Esophagus muscularis mucosa (tissue), 4 donors: ENCODE results near the gene NUBPL. TPM values are rescaled to one million over a fixed set of nuclear protein-coding genes. Genes with fewer than 3 reads are reported as not detected.

Experiments
- DNase-seq: peaks from one replicate; pipeline ENCODE4 v3.0.0-alpha.2; 2017; ENCODE audit errors: extremely low spot score
- H3K27ac ChIP-seq, 4 donors: fragments of 200-600 bp; sonication (generic); replicated peaks in 1 of 4; 1 replicate in 3 of 4; 2 replicates in 1 of 4; pipeline ENCODE4 v1.5.1; 2016 to 2019; ENCODE audit warnings: mild to moderate bottlenecking in 1 of 4
- H3K27me3 ChIP-seq, 4 donors: fragments of 200-600 bp; sonication (generic); one replicate each; pipeline versions ENCODE4 v1.5.1 to v1.6.0; 2016 to 2019
- H3K36me3 ChIP-seq, 4 donors: fragments of 200-600 bp; sonication (generic); one replicate each; pipeline ENCODE4 v1.5.1; 2016 to 2019
- H3K4me1 ChIP-seq, 4 donors: fragments of 200-600 bp; sonication (generic); one replicate each; pipeline ENCODE4 v1.5.1; 2016 to 2019
- H3K4me3 ChIP-seq, 4 donors: fragments of 200-600 bp; sonication (generic); 1 replicate in 2 of 4; 2 replicates in 2 of 4; pipeline ENCODE4 v1.5.1; 2016 to 2019; ENCODE audit warnings: mild to moderate bottlenecking in 4 of 4, moderate library complexity in 1 of 4
- H3K9me3 ChIP-seq, 4 donors: fragments of 200-600 bp; sonication (generic); 1 replicate in 3 of 4; 2 replicates in 1 of 4; pipeline ENCODE4 v1.5.1; 2016 to 2019
- EP300 ChIP-seq: sonication (generic); formaldehyde crosslinking; IDR thresholded peaks from one replicate; pipeline ENCODE4 v1.6.1; 2017; ENCODE audit warnings: antibody characterized with exemption
- POLR2A ChIP-seq: fragments of 450-650 bp; IDR thresholded peaks from one replicate; pipeline ENCODE4 v1.6.1; 2017; ENCODE audit warnings: antibody characterized with exemption, moderate library complexity, mild to moderate bottlenecking, low read depth
- POLR2AphosphoS5 ChIP-seq, 2 donors: sonication (generic); formaldehyde crosslinking; IDR thresholded peaks; one replicate each; pipeline ENCODE4 v1.6.1; 2017; ENCODE audit warnings: antibody characterized with exemption in 2 of 2
- WGBS: methylation state at CpG from one replicate; pipeline ENCODE4 v1.1.5; 2018; 5-methylcytosine and 5-hydroxymethylcytosine counted together
- intact Hi-C: fragments of 100-400 bp; cut with DNase I; formaldehyde crosslinking; loops from one replicate; pipeline ENCODE4 v1.15.1; 2023
- total RNA-seq, 4 donors: library from RNA; depleted of rRNA; stranded (reverse); fragments of >200 nt; gene quantifications; one replicate each; pipeline versions ENCODE4 v1.1.0 to v1.2.1, GENCODE V29; 2016
- TF ChIP-seq, protein P1 (sequence below), 3 experiments: fragments of 200-600 bp in 2 of 3; fragments of 450-650 bp in 1 of 3; sonication (generic) in 2 of 3; IDR thresholded peaks; one replicate each; pipeline ENCODE4 v1.5.1; 2017 to 2019; ENCODE audit warnings: antibody characterized with exemption in 3 of 3, mild to moderate bottlenecking in 2 of 3, moderate library complexity in 1 of 3

NUBPL gene
- total RNA-seq, 4 donors from 2014 or later: 10.3 to 13.6 (median 12.8) TPM

DNA sequence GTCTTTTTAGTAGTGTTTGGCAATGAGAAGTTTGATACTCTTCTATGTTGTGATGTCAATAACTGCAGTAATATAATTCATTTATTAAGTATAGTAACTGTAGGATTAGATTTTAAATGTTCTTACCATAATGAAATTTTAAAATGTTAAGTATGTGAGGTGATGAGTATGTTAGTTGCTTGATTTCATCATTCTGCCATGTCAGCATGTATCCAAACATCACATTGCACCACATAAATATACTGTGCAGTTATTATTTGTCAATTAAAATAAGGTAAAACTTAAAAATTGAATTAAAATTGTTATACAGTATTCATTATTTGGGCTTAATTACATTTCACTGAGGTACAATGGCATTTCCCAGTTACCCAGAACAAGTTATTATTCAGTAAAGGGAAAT is 138.6 kb downstream of the NUBPL start:
- TF ChIP-seq POLR2A (no peak), EP300 (no peak), POLR2AphosphoS5 (IDR thresholded peaks at IDR 0.05) (no peak)
- TF ChIP-seq, protein P1, sequence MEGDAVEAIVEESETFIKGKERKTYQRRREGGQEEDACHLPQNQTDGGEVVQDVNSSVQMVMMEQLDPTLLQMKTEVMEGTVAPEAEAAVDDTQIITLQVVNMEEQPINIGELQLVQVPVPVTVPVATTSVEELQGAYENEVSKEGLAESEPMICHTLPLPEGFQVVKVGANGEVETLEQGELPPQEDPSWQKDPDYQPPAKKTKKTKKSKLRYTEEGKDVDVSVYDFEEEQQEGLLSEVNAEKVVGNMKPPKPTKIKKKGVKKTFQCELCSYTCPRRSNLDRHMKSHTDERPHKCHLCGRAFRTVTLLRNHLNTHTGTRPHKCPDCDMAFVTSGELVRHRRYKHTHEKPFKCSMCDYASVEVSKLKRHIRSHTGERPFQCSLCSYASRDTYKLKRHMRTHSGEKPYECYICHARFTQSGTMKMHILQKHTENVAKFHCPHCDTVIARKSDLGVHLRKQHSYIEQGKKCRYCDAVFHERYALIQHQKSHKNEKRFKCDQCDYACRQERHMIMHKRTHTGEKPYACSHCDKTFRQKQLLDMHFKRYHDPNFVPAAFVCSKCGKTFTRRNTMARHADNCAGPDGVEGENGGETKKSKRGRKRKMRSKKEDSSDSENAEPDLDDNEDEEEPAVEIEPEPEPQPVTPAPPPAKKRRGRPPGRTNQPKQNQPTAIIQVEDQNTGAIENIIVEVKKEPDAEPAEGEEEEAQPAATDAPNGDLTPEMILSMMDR (IDR thresholded peaks at IDR 0.05): no peak
- Histone ChIP-seq H3K4me1 (no peaks in the 10 kb centered on the region), H3K27ac (no peak overlapping the region), H3K36me3 (peaks cover 0 to 17% (median 4%) of the 10 kb centered on the region in 4 donors), H3K4me3 (no peak overlapping the region), H3K9me3 (peaks cover 0 to 6% (median 0%) of the 10 kb centered on the region in 4 donors), H3K27me3 (no peaks in the 10 kb centered on the region)
- intact Hi-C loops: no loop called here
- no peak for DNase-seq

DNA sequence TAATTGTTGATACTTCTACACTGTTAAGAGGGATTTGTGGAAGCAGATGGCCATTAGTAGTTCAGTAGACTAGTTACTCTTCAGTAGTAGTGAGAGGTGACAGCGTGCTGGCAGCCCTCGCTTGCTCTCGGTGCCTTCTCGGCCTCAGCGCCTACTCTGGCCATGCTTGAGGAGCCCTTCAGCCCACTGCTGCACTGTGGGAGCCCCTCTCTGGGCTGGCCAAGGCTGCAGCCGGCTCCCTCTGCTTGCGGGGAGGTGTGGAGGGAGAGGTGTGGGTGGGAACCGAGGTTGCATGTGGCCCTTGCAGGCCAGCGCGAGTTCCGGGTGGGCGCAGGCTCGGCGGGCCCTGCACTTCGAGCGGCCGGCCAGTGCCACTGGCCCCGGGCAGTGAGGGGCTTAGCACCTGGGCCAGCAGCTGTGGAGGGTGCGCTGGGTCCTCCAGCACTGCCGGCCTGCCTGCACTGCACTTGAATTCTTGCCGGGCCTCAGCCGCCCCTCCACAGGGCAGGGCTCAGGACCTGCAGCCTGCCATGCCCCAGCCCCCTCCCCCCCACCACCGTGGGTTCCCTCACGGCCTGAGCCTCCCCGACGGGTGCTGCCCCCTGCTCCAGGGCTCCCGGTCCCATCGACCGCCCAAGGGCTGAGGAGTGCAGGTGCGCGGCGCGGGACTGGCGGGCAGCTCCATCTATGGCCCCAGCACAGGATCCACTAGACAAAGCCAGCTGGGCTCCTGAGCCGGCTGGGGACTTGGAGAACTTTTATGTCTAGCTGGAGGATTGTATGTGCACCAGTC is 139.3 kb downstream of the NUBPL start:
- Histone ChIP-seq H3K27ac (no peak overlapping the region), H3K4me3 (no peak overlapping the region), H3K27me3 (no peaks in the 10 kb centered on the region), H3K36me3 (peaks cover 6 to 23% (median 10%) of the 10 kb centered on the region in 4 donors), H3K4me1 (no peaks in the 10 kb centered on the region), H3K9me3 (peaks cover 0 to 6% (median 0%) of the 10 kb centered on the region in 4 donors)
- intact Hi-C loops: no loop called here
- no peak for TF ChIP-seq POLR2A
- no peak for TF ChIP-seq POLR2AphosphoS5 (IDR thresholded peaks at IDR 0.05)
- TF ChIP-seq EP300: no peak
- TF ChIP-seq, protein P1 (IDR thresholded peaks at IDR 0.05): no peak
- DNase-seq: no peak
- WGBS: 95% methylated on average over 16 of the region's 35 CpGs

DNA sequence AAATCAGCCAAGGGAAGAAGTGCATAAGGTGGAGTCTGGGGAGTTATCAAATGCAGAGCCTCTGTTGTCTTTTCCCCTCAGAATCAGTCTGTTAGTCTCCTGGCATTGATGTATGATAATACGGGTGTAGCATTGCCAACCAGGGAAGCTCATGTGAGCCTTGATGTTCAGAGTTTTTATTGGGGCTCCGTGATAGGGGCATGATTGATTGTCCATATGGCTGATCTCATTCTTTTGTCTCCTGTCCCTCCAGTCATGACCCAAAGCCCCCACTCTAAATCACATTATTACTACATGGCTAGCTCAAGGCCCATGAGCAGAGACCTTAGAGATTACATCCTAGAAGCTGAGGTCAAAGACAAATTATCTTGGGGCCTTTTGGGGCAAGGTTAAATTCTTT is 140.9 kb downstream of the NUBPL start:
- no peaks in the 10 kb centered on the region for H3K4me1 ChIP-seq
- H3K36me3 ChIP-seq: peaks cover 8 to 28% (median 12%) of the 10 kb centered on the region in 4 donors
- 100% methylated on average over 2 of the region's 2 CpGs for WGBS

DNA sequence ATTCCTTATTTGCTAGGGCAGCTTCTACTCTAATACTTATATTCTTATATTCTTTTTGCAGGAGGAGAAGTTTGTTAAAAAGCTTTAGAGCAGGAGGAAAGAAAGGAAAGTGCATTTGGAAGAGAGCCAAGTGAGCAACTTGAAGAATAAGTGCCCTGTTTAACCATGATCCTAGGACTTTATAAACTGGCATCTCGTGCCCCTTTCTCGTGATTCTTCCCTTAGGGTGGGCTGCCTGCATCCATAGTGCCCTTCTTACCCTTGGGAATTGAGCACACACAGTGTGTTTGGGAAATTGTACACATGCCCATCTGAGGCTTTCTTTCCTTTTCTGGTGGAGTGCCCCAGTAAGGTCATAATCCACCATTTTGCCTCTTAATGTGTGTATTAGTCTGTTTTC is 141.9 kb downstream of the NUBPL start:
- DNase-seq: no peak
- TF ChIP-seq, protein P1 (IDR thresholded peaks at IDR 0.05): no peak
- no peak for TF ChIP-seq POLR2A
- TF ChIP-seq EP300: no peak
- no peak for TF ChIP-seq POLR2AphosphoS5 (IDR thresholded peaks at IDR 0.05)
- no peak overlapping the region for H3K4me3 ChIP-seq
- intact Hi-C loops: no loop called here
- no peaks in the 10 kb centered on the region for H3K4me1 ChIP-seq
- no peaks in the 10 kb centered on the region for H3K27me3 ChIP-seq
- H3K27ac ChIP-seq: no peak overlapping the region
- peaks cover 0 to 6% (median 0%) of the 10 kb centered on the region in 4 donors for H3K9me3 ChIP-seq
- 97% methylated on average over 2 of the region's 2 CpGs for WGBS
- peaks cover 8 to 28% (median 12%) of the 10 kb centered on the region in 4 donors for H3K36me3 ChIP-seq

More for the DNA sequence above, 140.9 kb downstream of the NUBPL start:
- no peaks in the 10 kb centered on the region for H3K27me3 ChIP-seq
- H3K4me3 ChIP-seq: no peak overlapping the region
- intact Hi-C loops: no loop called here
- no peak for DNase-seq
- peaks cover 0 to 6% (median 0%) of the 10 kb centered on the region in 4 donors for H3K9me3 ChIP-seq
- no peak overlapping the region for H3K27ac ChIP-seq
- TF ChIP-seq POLR2AphosphoS5 (IDR thresholded peaks at IDR 0.05) (no peak), EP300 (no peak), POLR2A (no peak)
- TF ChIP-seq, protein P1 (IDR thresholded peaks at IDR 0.05): no peak
